HT1080 (cell line): ENCODE measurements around the gene MFSD6. TPM values are rescaled to one million over a fixed set of nuclear protein-coding genes. Genes with fewer than 3 reads are reported as not detected.
"Not testable (repeated sequence)": the region's sequence is repeated elsewhere in the genome, so short reads cannot be mapped to it uniquely, and the experiment has no call there.

ENCODE experiments used
- DNase-seq: peaks from one replicate; pipeline ENCODE4 v3.0.0-alpha.2; 2015; ENCODE audit warnings: low read depth
- polyA plus RNA-seq, 2 experiments: library from polyadenylated mRNA; depleted of rRNA; stranded (reverse); fragments of >200 nt; gene quantifications; 2 replicates each; pipeline ENCODE4 v1.2.3, GENCODE V29; 2015
- total RNA-seq: library from RNA; depleted of rRNA; stranded (reverse); fragments of >200 nt; shearing (Covaris generic); gene quantifications from 2 replicates; pipeline ENCODE4 v1.2.3, GENCODE V29; 2014; rRNA removed

MFSD6 gene
- total RNA-seq, result 3.0 and 3.1 TPM in 2 replicates
- 3.4 and 7.7 TPM in 2 replicates for polyA plus RNA-seq (2015; cell fraction: cytosol; rRNA removed)
- 2.8 and 6.2 TPM in 2 replicates for polyA plus RNA-seq (2015; cell fraction: nucleus; rRNA removed)

- no peak for DNase-seq
These were observed at the start of gene MFSD6 for GRCh38 chr2:190407662-190408537. TSS of gene MFSD6 (plus strand) at chr2:190408355. CDS start at chr2:190436030, 27,675 bp downstream.

DNA sequence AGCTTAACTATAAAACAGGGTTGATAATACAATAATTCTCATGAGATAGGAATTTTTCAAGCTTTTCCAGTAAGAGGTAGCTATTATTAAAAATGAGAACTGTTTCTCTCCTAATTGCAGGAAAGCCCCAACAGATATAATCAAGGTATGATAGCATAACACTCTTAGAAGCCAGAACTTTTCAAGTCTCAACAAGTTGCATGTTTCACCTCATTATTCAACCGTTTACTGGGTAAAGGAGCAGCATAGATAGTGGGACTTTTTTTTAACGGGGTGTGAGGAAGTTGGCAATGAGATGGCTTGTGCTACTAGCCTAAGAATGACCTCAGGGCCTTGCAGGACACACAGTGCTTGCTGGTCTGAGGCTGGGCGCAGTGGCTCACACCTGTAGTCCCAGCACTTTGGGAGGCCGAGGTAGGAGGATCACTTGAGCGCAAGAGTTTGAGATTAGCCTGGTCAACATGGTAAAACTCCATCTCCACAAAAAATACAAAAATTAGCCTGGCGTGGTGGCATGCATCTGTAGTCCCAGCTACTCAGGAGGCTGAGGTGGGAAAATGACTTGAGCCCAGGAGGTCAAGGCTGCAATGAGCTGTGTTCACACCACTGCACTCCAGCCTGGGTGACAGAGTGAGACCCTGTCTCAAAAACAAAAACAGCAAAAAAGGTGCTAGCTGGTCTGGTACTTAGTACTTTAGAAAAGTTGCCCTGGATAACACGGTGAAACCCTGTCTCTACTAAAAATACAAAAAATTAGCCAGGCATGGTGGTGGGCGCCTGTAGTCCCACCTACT is 49.3 kb upstream of the MFSD6 start:
- not testable (repeated sequence) for DNase-seq

- DNase-seq, result no peak
These were observed 47.6 kb upstream of the MFSD6 start for GRCh38 chr2:190360561-190360960.

DNA sequence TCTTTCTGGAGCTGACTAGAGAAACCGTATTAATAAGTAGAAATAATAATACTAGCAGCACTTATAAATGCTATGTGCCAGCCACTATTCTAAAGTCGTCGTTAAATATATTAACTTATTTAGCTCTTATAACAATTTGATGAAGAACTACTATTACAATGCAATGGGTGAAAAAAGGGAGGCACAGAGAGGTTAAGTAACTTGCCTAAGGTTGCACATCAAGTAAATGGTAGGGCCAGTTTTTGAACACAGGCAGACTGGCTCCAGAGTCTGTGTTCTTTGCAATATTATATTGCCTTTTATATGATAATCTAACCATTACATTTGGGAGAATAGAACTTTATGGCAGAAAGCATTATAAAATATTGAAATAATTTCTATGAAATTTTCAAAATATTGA is 47.2 kb upstream of the MFSD6 start:
- DNase-seq, result no peak

DNA sequence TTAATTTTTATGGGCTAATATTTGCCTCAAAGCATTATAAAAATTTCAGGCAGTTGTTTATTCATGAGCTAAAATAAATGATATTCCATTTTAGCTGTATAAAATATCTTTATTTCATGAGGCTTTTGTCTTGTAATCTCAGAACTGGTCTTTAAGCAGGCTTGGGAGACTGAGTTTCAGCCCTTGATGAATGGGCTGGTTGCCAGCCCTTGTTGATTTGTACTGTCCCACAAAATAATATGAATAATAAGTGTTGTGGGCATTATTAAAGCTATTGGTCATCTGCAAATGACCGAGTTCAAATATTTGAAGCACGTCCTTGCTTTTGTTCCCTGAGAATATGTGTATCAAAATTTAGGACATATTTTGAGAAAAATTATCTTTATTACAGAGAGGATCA is 46.6 kb upstream of the MFSD6 start:
- DNase-seq, result no peak

DNA sequence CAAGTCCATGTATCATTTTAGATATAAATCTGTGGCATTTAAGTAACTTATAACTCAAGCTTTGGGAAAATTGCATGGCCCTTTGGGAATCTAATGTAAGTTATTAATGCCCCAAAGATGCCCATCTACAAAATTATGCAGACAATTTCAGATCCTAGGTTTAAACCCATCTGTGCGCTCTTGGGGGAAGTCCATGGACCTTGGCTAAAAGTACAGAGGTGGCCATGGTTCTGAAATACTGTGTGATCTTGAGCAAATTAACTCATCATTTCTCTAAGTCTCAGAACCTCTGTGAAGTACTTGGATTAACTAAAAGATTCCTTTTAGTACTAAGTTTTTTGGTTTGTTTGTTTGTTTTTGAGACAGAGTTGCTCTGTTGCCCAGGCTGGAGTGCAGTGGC is 45.3 kb upstream of the MFSD6 start:
- DNase-seq, result no peak

DNA sequence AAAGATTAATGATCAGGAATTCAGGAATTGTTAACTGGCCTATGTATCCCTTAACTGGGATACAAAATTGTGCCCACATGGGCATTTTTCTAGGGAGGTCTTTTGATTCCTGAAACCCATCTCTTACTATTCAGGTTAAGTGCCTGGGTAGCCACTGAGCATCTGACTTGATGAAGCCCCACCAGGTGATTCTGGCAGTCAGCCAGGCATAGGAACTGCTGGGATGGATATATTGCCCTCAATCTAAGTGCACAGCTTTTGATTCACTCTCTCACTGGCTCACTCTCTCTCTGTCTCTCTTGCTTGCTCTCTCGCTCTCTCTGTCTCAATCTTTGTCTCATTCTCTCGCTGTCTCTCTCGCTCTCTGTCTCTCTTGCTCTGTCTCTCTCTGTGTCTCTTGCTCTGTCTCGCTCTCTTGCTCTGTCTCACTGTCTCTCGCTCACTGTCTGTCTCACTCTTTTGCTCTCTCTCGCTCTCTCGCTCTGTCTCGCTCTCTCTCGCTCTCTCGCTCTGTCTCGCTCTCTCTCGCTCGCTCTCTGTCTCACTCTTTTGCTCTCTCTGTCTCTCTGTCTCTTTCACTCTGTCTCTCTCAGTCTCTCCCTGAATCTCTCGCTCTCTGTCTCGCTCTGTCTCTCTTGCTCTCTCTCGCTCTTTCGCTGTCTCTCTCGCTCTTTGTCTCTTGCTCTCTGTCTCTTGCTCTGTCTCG is 42.5 kb upstream of the MFSD6 start:
- no peak for DNase-seq

- no peak for DNase-seq
These were observed 41.9 kb upstream of the MFSD6 start for GRCh38 chr2:190366248-190366753.

- DNase-seq, result no peak
These were observed 41.1 kb upstream of the MFSD6 start for GRCh38 chr2:190367091-190367490.

DNA sequence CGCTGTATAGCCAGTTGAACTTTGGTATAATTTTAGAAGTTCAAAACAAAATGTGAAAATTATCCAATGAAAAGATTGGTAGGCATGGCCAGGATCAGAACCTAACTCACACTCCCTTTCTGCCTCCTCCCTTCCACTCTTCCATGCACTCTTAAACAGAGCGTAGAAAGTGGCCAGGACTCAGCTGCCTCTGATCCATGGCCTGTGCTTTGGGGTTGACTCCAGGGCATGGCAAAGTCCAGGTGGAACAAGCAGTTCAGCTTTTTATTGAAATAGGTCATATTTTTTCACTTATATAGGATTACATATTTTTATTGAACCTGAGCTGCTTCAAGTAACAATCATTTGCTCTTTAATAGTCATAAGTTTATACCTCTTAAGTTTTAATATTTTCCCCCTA is 38.5 kb upstream of the MFSD6 start:
- no peak for DNase-seq

DNA sequence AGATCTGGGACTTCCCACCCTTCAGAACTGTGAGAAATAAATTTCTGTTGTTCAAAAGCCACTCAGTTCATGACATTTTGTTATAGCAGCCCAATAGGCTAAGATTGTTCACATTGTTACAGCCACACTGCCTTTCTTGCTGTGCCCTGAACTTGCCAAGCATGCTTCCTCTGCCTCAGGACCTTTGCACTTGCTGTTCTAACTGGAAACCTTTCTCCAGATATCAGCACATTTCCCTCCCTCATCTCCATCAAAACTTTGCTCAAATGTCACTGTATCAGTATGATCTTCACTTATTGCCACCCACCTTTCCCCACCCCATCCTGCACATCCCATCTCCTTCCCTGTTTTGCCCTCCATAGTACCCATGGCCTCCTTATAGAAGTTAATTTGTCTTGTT is 32.1 kb upstream of the MFSD6 start:
- no peak for DNase-seq

DNA sequence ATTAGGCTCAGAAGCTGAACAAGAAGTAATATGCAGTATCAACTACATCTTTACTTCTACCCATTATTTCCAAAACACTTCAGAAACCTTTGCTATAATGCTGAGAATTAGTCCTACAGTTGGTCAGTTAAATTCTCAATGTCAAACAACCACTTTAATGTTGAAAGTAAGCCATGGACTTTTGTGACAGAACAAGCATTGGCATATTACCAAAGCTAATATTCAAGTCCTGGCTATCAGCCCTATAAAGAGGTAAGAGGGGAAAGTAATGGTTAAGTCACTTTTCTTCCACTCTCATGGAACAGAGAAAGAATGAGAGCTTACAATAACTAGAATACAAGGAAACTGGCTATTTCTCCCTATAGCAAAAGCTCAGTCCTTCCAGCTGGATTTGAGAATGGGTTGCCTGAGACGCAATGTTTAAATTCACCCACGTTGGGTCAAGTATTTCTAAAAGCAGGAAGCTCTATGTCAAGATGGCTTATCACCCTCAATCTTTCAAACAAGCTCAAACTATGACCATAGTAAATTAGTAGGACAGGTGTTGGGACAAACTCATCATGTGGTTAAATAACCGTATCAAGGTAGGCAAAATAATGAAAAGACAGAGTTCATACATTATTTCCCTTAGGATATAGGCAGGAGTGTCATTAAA is 31.4 kb upstream of the MFSD6 start:
- no peak for DNase-seq

GRCh38 chr2:190378880-190379237 is 29.3 kb upstream of the MFSD6 start:
- DNase-seq, result no peak

DNA sequence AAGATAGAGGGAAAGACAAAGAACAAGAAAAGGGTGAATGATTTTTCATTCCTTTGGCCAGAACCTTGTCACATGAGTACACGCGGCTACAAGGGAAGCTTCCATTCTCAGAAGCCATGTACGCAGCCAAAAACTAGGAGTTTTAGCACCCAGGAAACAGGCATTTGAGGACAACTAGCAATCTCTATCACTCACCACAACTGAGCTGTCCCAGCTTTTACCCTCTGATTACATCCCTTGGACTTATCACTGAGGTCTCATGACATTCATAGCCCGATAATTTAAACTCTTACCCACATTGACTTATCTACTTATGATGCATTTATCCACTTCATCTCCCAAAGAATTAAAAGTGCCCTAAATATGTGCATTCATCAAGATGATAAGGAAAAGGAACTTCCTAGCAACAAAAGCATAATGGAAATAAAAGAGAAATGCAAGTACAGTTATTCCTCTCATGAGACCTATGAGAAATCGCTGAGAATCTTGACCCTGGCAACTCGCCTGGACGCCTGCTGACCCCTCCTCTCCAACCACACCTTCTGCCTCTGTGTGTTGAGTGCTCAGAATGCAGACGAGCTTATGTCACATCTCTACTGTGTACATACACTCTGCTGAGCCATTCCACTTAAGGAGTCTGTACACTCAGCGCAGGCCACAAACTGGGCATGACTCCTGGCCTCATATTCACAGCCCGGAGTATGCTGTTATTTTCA is 28.7 kb upstream of the MFSD6 start:
- peak; percentile 40 for DNase-seq

DNA sequence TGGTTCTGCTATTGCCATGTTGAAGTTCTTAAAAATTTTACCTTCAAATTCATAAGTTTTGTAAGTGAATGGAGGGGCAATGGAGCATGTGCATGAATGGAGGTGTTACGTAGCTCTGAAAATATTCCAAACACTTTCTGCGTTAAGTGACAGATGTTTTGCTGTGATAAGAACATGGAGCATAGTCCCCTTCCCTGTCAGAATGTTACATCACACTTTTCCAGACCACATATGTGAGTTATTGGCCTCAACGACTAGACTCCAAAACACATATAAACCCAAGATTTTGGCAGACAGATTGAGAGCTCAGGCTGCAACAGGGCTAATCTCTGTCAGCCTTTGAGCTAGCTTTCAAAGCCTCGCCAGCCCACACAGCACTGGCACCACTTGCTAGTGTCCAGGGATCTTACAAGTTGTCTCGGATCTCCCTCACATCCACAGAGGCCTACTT is 27.2 kb upstream of the MFSD6 start:
- no peak for DNase-seq

DNA sequence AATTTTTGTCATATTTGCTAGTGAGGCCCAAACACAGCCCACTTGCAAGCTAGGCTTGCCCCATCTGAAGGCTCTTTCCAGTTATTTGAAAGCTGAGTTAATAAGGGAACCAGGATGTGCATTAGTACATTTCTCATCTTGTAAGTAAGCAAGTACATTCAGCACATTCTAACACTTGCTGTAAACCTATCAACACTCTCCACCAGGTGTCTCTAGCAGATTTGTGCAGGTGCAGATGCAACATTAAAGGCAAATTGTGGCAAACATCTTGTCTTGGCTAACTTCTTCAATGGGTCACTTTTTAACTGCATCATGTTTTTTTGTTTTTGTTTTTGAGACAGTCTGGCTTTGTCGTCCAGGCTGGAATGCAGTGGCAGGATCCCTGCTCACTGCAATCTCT is 25.3 kb upstream of the MFSD6 start:
- peak; percentile 46 for DNase-seq

DNA sequence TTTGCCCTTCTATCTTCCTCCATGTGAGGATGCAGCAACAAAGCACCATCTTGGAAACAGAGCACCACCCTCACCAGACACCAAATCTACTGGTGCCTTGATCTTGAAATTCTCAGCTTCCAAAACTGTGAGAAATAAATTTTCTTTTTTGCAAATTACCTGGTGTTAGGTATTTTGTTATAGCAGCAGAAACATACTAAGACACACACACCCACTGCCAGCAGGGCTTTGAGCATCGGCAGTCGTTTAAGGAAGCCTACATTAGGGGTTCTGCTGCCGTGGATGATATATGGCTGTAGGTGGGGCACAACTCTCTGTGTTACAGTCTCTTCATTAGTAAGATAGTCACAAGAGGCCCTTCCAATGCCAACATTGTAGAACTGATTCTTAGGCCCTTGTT is 20.7 kb upstream of the MFSD6 start:
- no peak for DNase-seq

GRCh38 chr2:190396271-190396670 is 11.9 kb upstream of the MFSD6 start:
- DNase-seq, result no peak

GRCh38 chr2:190402986-190403603 is 5.1 kb upstream of the MFSD6 start:
- no peak for DNase-seq

- DNase-seq, result peak; percentile 49
These were observed 3.7 kb upstream of the MFSD6 start for GRCh38 chr2:190404487-190404886.
